ENCODE results near the gene ATP6V0B. TPM values are rescaled to one million over a fixed set of nuclear protein-coding genes. Genes with fewer than 3 reads are reported as not detected.
A peak's percentile ranks its signal among the peaks of the same experiment; 100 is the strongest.

Gene ATP6V0B
- total and polyA plus RNA-seq, 9 of the 15 experiments (the other 6 are each of a cell fraction or from before 2014, with no cell fraction given) = 137 to 328 (median 220) TPM

DNA sequence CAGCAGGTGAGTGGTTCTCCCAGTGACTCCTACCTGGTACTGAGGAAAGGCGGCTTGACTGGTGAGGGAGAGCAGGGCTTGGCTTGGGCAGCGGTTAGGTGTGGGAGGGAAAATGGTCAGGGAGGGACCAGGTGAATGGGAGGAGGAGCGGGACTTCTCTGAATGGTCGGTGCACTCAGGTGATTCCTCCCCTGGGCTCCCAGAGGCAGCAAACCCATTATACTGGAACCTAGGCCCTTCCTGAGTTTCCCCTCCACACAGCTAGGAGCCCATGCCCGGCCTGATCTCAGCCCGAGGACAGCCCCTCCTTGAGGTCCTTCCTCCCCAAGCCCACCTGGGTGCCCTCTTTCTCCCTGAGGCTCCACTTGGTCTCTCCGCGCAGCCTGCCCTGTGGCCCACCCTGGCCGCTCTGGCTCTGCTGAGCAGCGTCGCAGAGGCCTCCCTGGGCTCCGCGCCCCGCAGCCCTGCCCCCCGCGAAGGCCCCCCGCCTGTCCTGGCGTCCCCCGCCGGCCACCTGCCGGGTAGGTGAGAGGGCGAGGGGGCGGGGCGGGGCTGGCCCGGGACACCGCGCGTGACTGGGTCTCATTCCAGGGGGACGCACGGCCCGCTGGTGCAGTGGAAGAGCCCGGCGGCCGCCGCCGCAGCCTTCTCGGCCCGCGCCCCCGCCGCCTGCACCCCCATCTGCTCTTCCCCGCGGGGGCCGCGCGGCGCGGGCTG is 38.9 kb upstream of the ATP6V0B start:
- DNase-seq (ENCODE audit: extremely low read depth in 1 of 4, low spot score in 3 of 4) (no peak), FAIRE-seq (no peak), ATAC-seq (no peak)
- Histone ChIP-seq H3K4me3 (no peak overlapping the region), H3K9me1 (ENCODE audit: control insufficient read depth, insufficient read depth, low read length) (peaks cover 9% of the 10 kb centered on the region), H3K9ac (ENCODE audit: insufficient read depth in 1 of 2, low read depth in 2 of 2, low read length in 2 of 2) (peak overlapping the region in 1 of 2 experiments; percentile 47; a peak in 1 of 4 replicates), H2AFZ (ENCODE audit: low read depth, low read length) (no peak overlapping the region), H3K36me3 (ENCODE audit: control insufficient read depth, insufficient read depth, low read length) (peaks cover 4% of the 10 kb centered on the region; the same call in 2 of the 3 replicates), H3K27ac (ENCODE audit: extremely low read depth, low read depth, low read length) (no peak overlapping the region), H3K4me2 (ENCODE audit: insufficient read depth, low read length) (no peak overlapping the region), H3K4me1 (replicated peaks in 1 of 2; ENCODE audit: control insufficient read depth in 2 of 2, insufficient read depth in 2 of 2, low read length in 2 of 2) (peaks cover 12 to 28% of the 10 kb centered on the region in 2 experiments; a peak in 4 of 5 replicates), H3K27me3 (ENCODE audit: control insufficient read depth in 2 of 2, insufficient read depth in 2 of 2, low read length in 2 of 2) (no peaks in the 10 kb centered on the region), H3K9me3 (replicated peaks; ENCODE audit: control insufficient read depth, insufficient read depth, low read depth, low read length) (no peaks in the 10 kb centered on the region), H4K20me1 (replicated peaks; ENCODE audit: control insufficient read depth, insufficient read depth, low read length) (0 out of 2 replicates have a peak, but pooled peaks cover 3% of the 10 kb centered on the region), H3K79me2 (ENCODE audit: control insufficient read depth, insufficient read depth, low read length) (no peaks in the 10 kb centered on the region)
- 77% methylated on average over 7 of the region's 48 CpGs for WGBS (ENCODE audit: insufficient coverage, low coverage, missing lambda C conversion rate)
- POLR2A ChIA-PET = interaction anchor here (0.6 to 2.1 kb wide), 6 partner anchors 8 to 461 kb away, joined by 3 to 21 read pairs (median 4); no protein-coding TSS in a partner anchor
- no TSS peak for BruUV-seq (replicated peaks)
- intact Hi-C loops (cut with micrococcal nuclease) = no loop called here
- in situ Hi-C loops (cut with MboI) = loop anchor here (5.0 to 10.0 kb wide), 2 partner anchors 409 to 701 kb away; no protein-coding TSS in a partner anchor
- CTCF ChIA-PET (ENCODE audit: low intra/inter-chr PET ratio) = interaction anchor here (0.8 to 4.7 kb wide), 5 partner anchors 100 to 708 kb away, joined by 4 to 79 read pairs (median 9); partner anchors contain the start of gene PTPRF
- no peak for TF ChIP-seq ARHGAP35 (IDR thresholded peaks at IDR 0.05; ENCODE audit: partially characterized antibody)
- TF ChIP-seq, protein P1, sequence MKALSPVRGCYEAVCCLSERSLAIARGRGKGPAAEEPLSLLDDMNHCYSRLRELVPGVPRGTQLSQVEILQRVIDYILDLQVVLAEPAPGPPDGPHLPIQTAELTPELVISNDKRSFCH (CRISPR knock-in tag; IDR thresholded peaks at IDR 0.05) = no peak
- TF ChIP-seq, protein P1 (tag; IDR thresholded peaks at IDR 0.05) = no peak
- no peak for TF ChIP-seq ZNF12 (CRISPR knock-in tag; IDR thresholded peaks at IDR 0.05)
- TF ChIP-seq NKRF (IDR thresholded peaks at IDR 0.05; ENCODE audit: borderline replicate concordance) = no peak
- no peak for TF ChIP-seq NRF1 (conservative IDR thresholded peaks at IDR 0.05 in 1 of 2, IDR thresholded peaks at IDR 0.05 in 1 of 2)
- TF ChIP-seq, protein P2, sequence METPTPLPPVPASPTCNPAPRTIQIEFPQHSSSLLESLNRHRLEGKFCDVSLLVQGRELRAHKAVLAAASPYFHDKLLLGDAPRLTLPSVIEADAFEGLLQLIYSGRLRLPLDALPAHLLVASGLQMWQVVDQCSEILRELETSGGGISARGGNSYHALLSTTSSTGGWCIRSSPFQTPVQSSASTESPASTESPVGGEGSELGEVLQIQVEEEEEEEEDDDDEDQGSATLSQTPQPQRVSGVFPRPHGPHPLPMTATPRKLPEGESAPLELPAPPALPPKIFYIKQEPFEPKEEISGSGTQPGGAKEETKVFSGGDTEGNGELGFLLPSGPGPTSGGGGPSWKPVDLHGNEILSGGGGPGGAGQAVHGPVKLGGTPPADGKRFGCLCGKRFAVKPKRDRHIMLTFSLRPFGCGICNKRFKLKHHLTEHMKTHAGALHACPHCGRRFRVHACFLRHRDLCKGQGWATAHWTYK (CRISPR knock-in tag; IDR thresholded peaks at IDR 0.05) = no peak
- no peak for TF ChIP-seq CTBP1 (IDR thresholded peaks at IDR 0.05; ENCODE audit: borderline replicate concordance)
- TF ChIP-seq CGGBP1 (CRISPR knock-in tag; IDR thresholded peaks at IDR 0.05) = no peak
- TF ChIP-seq, protein P3, sequence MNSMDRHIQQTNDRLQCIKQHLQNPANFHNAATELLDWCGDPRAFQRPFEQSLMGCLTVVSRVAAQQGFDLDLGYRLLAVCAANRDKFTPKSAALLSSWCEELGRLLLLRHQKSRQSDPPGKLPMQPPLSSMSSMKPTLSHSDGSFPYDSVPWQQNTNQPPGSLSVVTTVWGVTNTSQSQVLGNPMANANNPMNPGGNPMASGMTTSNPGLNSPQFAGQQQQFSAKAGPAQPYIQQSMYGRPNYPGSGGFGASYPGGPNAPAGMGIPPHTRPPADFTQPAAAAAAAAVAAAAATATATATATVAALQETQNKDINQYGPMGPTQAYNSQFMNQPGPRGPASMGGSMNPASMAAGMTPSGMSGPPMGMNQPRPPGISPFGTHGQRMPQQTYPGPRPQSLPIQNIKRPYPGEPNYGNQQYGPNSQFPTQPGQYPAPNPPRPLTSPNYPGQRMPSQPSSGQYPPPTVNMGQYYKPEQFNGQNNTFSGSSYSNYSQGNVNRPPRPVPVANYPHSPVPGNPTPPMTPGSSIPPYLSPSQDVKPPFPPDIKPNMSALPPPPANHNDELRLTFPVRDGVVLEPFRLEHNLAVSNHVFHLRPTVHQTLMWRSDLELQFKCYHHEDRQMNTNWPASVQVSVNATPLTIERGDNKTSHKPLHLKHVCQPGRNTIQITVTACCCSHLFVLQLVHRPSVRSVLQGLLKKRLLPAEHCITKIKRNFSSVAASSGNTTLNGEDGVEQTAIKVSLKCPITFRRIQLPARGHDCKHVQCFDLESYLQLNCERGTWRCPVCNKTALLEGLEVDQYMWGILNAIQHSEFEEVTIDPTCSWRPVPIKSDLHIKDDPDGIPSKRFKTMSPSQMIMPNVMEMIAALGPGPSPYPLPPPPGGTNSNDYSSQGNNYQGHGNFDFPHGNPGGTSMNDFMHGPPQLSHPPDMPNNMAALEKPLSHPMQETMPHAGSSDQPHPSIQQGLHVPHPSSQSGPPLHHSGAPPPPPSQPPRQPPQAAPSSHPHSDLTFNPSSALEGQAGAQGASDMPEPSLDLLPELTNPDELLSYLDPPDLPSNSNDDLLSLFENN (IDR thresholded peaks at IDR 0.05; ENCODE audit: low read depth in 2 of 2, low read length in 2 of 2) = no peak
- TF ChIP-seq TARDBP (IDR thresholded peaks at IDR 0.05) = no peak
- TF ChIP-seq MYNN (IDR thresholded peaks at IDR 0.05) = no peak
- TF ChIP-seq MYNN (CRISPR knock-in tag; IDR thresholded peaks at IDR 0.05) = no peak
- TF ChIP-seq EZH2 (IDR thresholded peaks at IDR 0.05; ENCODE audit: borderline replicate concordance, low read depth, low read length) = no peak

Measured in K562 (cell line).